Muscle of back (tissue), 11 donors: Measurements from ENCODE around the gene GALNT12. TPM values are rescaled to one million over a fixed set of nuclear protein-coding genes. Genes with fewer than 3 reads are reported as not detected.

ENCODE experiments used
- DNase-seq, 3 donors: peaks; one replicate each; pipeline versions ENCODE4 v3.0.0 to v3.0.0-alpha.2; 2013
- polyA plus RNA-seq, 10 donors: library from polyadenylated mRNA; unstranded; fragments of 120-200 nt; gene quantifications; one replicate each; pipeline ENCODE4 v1.2.1, GENCODE V29; 2013; ENCODE audit not compliant: insufficient read length in 10 of 10

The GALNT12 gene
- polyA plus RNA-seq, 10 donors = 2.3 to 6.4 (median 2.7) TPM

- DNase-seq = no peak
These were observed 52.5 kb downstream of the GALNT12 start for GRCh38 chr9:98859941-98860340.

- DNase-seq = peak; percentile 78 to 91 (median 87)
These were observed 53.4 kb downstream of the GALNT12 start for GRCh38 chr9:98860871-98861293.

GRCh38 chr9:98861781-98862504 lies 54.5 kb downstream of the GALNT12 start:
- peak in 2 of 3 donors; percentile 40 to 67 for DNase-seq

- peak in 1 of 3 donors; percentile 29 for DNase-seq
These were observed 55.5 kb downstream of the GALNT12 start for GRCh38 chr9:98862936-98863335.

GRCh38 chr9:98864281-98865174 lies 57.1 kb downstream of the GALNT12 start:
- peak in 2 of 3 donors; percentile 69 to 91 for DNase-seq

- DNase-seq = peak in 1 of 3 donors; percentile 70
These were observed 57.9 kb downstream of the GALNT12 start for GRCh38 chr9:98865284-98865875.

GRCh38 chr9:98866435-98867102 lies 59.1 kb downstream of the GALNT12 start:
- peak in 1 of 3 donors; percentile 49 for DNase-seq

- DNase-seq = no peak
These were observed 59.6 kb downstream of the GALNT12 start for GRCh38 chr9:98867103-98867428.

GRCh38 chr9:98867429-98868168 lies 60.1 kb downstream of the GALNT12 start:
- peak; percentile 69 to 84 (median 79) for DNase-seq

- no peak for DNase-seq
These were observed 61.7 kb downstream of the GALNT12 start for GRCh38 chr9:98869078-98869745.

GRCh38 chr9:98869866-98870265 lies 62.4 kb downstream of the GALNT12 start:
- no peak for DNase-seq

- no peak for DNase-seq
These were observed 63.5 kb downstream of the GALNT12 start for GRCh38 chr9:98870782-98871557.

GRCh38 chr9:98871558-98872065 lies 64.1 kb downstream of the GALNT12 start:
- no peak for DNase-seq

GRCh38 chr9:98873526-98873925 lies 66.1 kb downstream of the GALNT12 start:
- peak in 1 of 3 donors; percentile 32 for DNase-seq

- DNase-seq = no peak
These were observed 66.5 kb downstream of the GALNT12 start for GRCh38 chr9:98873951-98874371.

GRCh38 chr9:98874721-98875255 lies 67.3 kb downstream of the GALNT12 start:
- no peak for DNase-seq

- no peak for DNase-seq
These were observed 68.1 kb downstream of the GALNT12 start for GRCh38 chr9:98875536-98875935.

- DNase-seq = peak in 2 of 3 donors; percentile 45 to 60
These were observed 69.8 kb downstream of the GALNT12 start for GRCh38 chr9:98877311-98877710.
